Hematopoietic multipotent progenitor cell treated with erythropoietin and hydrocortisone succinate and interleukin-3 and kit ligand, for 4 days (in vitro differentiated cells): ENCODE data around the gene TRIO.

Source experiments
- DNase-seq: peaks from one replicate; pipeline ENCODE4 v3.0.0-alpha.2; 2015

The TRIO gene

GRCh38 chr5:14187660-14188059, 44.5 kb downstream of the TRIO start:
- no peak for DNase-seq

GRCh38 chr5:14188778-14189177, 45.6 kb downstream of the TRIO start:
- no peak for DNase-seq

- no peak for DNase-seq
Measured at GRCh38 chr5:14189680-14190079, 46.5 kb downstream of the TRIO start.

- DNase-seq: no peak
Measured at GRCh38 chr5:14190194-14191164, 47.3 kb downstream of the TRIO start.

DNA sequence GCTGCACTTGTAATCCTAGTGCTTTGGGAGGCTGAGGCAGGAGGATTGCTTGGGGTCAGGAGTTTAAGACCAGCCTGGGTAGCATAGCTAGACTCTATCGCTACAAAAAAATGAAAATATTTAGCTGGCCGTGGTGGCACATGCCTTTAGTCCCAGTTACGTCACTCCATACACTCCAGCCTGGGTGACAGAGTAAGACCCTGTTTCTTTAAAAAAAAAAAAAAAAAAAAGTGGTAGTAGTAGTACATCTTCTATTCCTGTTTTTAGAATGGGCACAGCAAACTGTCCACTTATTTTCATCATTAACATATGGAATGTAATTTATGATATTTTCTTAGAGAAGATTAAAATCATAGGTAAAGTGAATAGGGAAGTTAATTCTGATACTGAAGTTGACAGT, 48.2 kb downstream of the TRIO start:
- no peak for DNase-seq

DNA sequence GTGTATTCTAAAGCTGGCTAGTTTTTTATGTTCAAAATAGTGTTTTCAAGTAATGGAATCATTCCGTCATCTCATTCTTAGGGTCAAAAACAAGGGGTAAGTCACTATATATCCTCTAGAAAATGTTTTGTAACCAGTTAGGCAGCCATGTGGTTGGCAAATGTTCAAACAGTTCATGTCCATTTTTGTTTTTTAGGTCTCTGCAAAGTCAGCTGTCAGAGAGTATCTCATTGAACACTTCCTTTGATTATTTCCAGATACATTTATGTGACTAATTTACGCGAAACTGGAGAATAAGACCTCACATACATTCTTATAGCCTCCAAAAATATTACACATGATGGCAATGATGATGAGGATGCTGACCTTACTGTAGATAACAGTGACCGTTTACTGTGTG, 50.4 kb downstream of the TRIO start:
- DNase-seq: no peak

- DNase-seq: no peak
Measured at GRCh38 chr5:14195588-14195987, 52.4 kb downstream of the TRIO start.

DNA sequence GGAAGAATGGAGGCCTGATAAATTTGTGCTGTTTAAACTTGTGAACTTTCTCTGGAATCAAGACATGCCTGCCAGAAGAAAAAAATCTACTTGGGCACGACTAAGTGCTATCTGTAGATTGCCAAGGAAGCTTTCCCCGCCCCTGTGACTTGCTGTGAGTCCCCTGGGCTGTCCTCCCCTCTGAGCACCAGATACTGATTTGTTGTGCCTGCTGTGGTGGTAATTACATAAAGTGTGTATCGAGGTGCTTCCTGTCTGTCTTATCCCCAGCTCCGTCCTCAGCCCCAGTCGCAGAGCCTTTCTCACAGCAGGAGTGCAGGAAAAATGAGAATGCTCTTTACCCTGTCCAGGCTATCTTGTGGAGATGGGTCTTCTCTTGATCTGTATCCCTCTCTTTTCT, 53.9 kb downstream of the TRIO start:
- DNase-seq: no peak

DNA sequence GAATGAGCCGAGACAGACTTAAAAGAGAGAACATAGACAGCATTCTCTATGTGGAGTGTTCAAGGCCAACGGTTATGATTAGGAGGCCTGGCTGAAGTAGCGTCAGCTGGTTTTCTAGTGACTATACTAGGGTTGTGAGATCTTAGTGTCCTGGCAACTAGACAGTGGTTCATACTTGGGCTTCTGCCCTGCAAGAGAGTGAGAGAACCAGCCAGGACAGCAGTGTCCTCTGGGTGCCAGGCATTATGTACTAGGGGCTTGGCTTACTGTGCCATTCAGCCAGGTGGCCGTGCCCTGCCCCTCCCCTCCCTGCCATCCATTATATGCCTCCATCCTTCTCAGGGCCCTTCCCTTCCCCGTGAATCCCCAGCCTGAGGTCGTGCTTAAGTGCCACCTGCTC, 56.8 kb downstream of the TRIO start:
- no peak for DNase-seq

- no peak for DNase-seq
Measured at GRCh38 chr5:14200312-14200990, 57.3 kb downstream of the TRIO start.

GRCh38 chr5:14201325-14202045, 58.3 kb downstream of the TRIO start:
- DNase-seq: peak; percentile 47

DNA sequence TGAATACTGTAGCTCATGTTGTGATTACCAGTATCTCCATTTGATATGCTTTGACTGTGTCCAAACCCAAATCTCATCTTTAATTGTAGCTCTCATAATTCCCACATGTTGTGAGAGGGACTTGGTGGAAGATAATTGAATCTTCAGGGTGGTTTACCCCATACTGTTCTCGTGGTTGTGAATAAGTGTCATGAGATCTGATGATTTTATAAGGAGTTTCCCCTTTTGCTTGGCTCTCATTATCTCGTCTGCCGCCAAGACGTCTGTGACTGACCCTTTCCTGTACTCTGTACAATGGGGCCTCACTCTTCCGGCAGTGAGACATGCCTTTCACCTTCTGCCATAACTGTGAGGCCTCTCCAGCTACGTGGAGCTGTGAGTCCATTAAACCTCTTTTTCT, 59.3 kb downstream of the TRIO start:
- DNase-seq: peak; percentile 85

DNA sequence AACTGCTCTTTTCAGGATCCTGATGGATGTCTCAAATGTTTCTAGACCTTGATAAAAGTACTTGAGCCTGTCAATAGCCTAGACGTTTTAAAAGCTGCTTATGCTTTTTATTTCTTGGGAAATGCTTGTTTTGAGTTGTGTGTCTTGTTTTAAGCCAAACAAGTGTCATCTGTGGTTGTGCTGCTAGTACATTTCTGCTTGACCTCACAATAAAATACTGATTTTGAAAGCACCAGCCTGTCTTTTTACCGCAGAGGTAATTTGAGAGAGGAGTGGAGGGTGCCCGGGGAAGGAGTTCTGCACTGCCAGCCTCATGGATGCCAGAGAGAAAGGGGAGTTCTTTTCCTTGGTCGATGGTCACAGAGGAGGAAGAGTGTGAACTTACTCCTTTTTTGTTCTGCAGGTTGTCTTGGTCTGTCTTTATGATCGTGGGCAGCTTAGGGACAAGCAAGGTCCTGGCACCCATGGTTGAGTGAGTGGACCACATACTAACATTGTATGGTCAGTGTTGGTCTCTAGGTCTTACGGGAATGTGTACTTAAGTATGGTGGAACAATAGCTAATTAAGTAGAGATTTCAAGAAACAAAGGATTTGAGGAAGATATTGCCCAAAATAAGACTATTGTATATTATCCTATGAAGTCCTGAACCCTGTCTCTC, 61.0 kb downstream of the TRIO start:
- no peak for DNase-seq

- peak; percentile 85 for DNase-seq
Measured at GRCh38 chr5:14204785-14205321, 61.7 kb downstream of the TRIO start.

- DNase-seq: peak; percentile 58
Measured at GRCh38 chr5:14206028-14206725, 63.0 kb downstream of the TRIO start.

DNA sequence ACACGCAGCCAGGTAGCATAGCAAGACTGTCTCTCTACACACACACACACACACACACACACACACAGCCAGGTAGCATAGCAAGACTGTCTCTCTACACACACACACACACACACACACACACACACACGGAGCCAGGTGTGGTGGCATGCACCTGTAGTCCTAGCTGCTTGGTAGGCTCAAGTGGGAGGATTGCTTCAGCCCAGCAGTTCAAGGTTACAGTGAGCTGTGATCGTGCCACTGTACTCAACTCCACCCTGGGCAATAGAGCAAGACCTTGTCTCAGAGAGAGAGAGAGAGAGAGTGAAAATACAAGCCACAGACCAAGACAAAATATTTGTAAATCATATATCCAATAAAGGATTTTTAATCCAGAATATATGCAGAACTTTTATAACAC, 64.3 kb downstream of the TRIO start:
- peak; percentile 33 for DNase-seq

DNA sequence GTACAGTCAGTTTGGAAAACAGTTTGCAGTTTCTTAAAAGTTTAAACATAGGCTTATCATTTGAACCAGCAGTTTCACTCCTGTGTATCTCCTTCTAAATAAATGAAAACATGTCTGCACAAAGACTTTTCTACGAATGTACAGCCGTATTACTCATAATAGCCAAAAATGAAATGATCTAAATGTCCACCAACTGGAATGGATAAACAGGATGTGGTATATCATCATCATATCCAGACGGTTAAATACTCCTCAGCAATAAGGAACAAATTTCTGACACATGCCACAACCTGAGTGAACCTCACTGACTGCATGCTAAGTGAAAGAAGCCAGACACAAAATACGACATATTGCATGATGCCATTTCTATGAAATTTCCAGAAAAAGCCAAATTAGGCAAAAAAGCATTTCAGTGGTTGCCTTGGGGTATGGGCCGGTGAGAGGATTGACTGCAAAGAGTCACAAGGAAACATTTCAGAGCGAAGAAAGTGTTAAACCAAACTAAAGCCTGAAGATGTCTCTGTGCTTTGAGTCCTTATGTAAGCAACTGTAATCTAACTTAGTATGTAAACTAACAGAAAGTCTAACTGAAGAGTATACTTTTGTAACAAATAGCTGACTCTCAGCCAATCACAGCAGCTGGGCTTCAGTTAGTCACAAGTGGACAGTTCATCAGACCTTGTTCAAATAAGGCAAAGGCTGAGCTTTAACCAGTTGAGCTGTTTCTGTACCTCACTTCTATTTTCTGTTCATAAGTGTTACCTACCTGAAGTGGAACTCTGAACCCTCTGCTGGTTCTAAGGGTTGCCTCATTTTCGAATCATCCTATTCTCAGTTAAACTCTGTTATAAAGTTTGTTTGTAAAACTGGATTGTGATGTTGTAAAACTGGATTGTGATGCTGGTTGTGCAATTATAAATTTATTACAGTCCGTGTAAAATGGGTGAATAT, 65.2 kb downstream of the TRIO start:
- peak; percentile 73 for DNase-seq

- no peak for DNase-seq
Measured at GRCh38 chr5:14209222-14209822, 66.2 kb downstream of the TRIO start.

- DNase-seq: no peak
Measured at GRCh38 chr5:14209836-14210235, 66.7 kb downstream of the TRIO start.

DNA sequence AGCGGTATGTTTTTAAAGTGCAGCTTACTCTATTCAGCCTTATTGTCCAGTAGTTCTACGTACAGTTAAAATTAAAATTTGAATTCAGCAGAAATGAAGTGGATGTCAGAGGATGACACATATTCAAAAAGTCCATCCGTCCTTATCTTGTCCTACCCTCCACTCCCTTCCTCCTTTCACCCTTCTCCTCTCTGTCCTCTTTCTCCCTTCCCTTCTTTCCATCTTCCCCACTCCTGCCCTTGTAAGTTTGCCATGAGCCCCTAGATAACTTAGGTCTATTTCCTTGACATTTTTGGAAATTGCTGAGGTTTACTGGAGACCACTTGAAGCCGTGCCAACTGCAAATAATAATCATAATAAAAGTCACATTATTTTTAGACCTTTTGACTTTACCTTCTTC, 67.6 kb downstream of the TRIO start:
- no peak for DNase-seq
